SK-N-SH (cell line): ENCODE data around the gene DSCAML1. TPM values are rescaled to one million over a fixed set of nuclear protein-coding genes. Genes with fewer than 3 reads are reported as not detected.

Experiments used
- CTCF ChIA-PET: fragments of 300-600, 350-600 bp; formaldehyde crosslinking; extraction: SDS; loops from one replicate; lab custom pipeline; 2021; lab: Yijun Ruan, JAX
- POLR2A ChIA-PET: fragments of 350-600 bp; sonication (Branson Sonifier 250); formaldehyde crosslinking; extraction: SDS; loops from one replicate; lab custom pipeline; 2020; ENCODE audit warnings: antibody characterized with exemption, inconsistent platforms; lab: Yijun Ruan, JAX
- DNase-seq: peaks from one replicate; pipeline ENCODE4 v3.0.0; 2012
- H2AFZ ChIP-seq: fragments of 200-600 bp; sonication (generic); 2 replicates; pipeline ENCODE4 v1.8.1; 2016; ENCODE audit warnings: antibody characterized with exemption, mild to moderate bottlenecking, low read depth
- H3F3A ChIP-seq: fragments of 200-600 bp; sonication (generic); replicated peaks from 2 replicates; pipeline ENCODE3; 2016; ENCODE audit warnings: antibody characterized with exemption, mild to moderate bottlenecking; ENCODE audit not compliant: insufficient read depth
- H3K27ac ChIP-seq, 2 experiments: fragments of 200-500 bp in 1 of 2; fragments of 200-600 bp in 1 of 2; sonication (Bioruptor generic) in 1 of 2; sonication (generic), shearing (Covaris generic) in 1 of 2; 2 replicates each; pipeline versions ENCODE4 v1.5.1 to v1.6.1; 2014 to 2016; ENCODE audit warnings: low read depth in 2 of 2, inconsistent platforms in 1 of 2, low read length in 1 of 2, mild to moderate bottlenecking in 1 of 2, mixed read lengths in 1 of 2
- H3K27me3 ChIP-seq: fragments of 200-600 bp; sonication (generic), shearing (Covaris generic); 2 replicates; pipeline ENCODE4 v1.6.1; 2016; ENCODE audit warnings: mixed run types; ENCODE audit not compliant: insufficient read depth
- H3K36me3 ChIP-seq, 2 experiments: fragments of 200-500 bp in 1 of 2; fragments of 200-600 bp in 1 of 2; sonication (Bioruptor generic) in 1 of 2; sonication (generic) in 1 of 2; replicated peaks in 1 of 2; 2 replicates each; pipeline versions ENCODE3 to v1.5.1; 2014 to 2016; ENCODE audit warnings: low read length in 1 of 2, mild to moderate bottlenecking in 1 of 2; ENCODE audit not compliant: insufficient read depth in 2 of 2, control insufficient read depth in 1 of 2
- H3K4me1 ChIP-seq, 2 experiments: fragments of 200-500 bp in 1 of 2; fragments of 200-600 bp in 1 of 2; sonication (Bioruptor generic) in 1 of 2; sonication (generic), shearing (Covaris generic) in 1 of 2; 2 replicates each; pipeline versions ENCODE4 v1.5.1 to v1.6.1; 2014 to 2016; ENCODE audit warnings: low read depth in 1 of 2, low read length in 1 of 2, mixed run types in 1 of 2; ENCODE audit not compliant: insufficient read depth in 2 of 2, control insufficient read depth in 1 of 2
- H3K4me2 ChIP-seq: fragments of 200-600 bp; sonication (generic), shearing (Covaris generic); 2 replicates; pipeline ENCODE4 v1.6.1; 2017; ENCODE audit warnings: mixed run types
- H3K4me3 ChIP-seq, 2 experiments: fragments of 200-500 bp in 1 of 2; fragments of 200-600 bp in 1 of 2; sonication (Bioruptor generic) in 1 of 2; sonication (generic), shearing (Covaris generic) in 1 of 2; 2 replicates each; pipeline versions ENCODE4 v1.5.1 to v1.8.1; 2014 to 2016; ENCODE audit warnings: low read depth in 2 of 2, inconsistent platforms in 1 of 2, low read length in 1 of 2, mild to moderate bottlenecking in 1 of 2, mixed read lengths in 1 of 2, moderate library complexity in 1 of 2
- H3K79me2 ChIP-seq: fragments of 200-600 bp; sonication (generic); 2 replicates; pipeline ENCODE4 v1.8.1; 2017; ENCODE audit warnings: mild to moderate bottlenecking; ENCODE audit not compliant: insufficient read depth
- H3K9ac ChIP-seq: fragments of 200-600 bp; sonication (generic); 2 replicates; pipeline ENCODE4 v1.6.1; 2017; ENCODE audit warnings: mixed run types
- H3K9me2 ChIP-seq: fragments of 200-600 bp; sonication (generic); 2 replicates; pipeline ENCODE4 v1.6.1; 2017; ENCODE audit warnings: mixed run types
- H3K9me3 ChIP-seq: fragments of 200-600 bp; sonication (generic); 2 replicates; pipeline ENCODE4 v1.6.1; 2017; ENCODE audit warnings: mixed run types, mild to moderate bottlenecking, moderate library complexity
- H4K20me1 ChIP-seq: fragments of 200-600 bp; sonication (generic); 2 replicates; pipeline ENCODE4 v1.6.1; 2017; ENCODE audit warnings: mild to moderate bottlenecking, mixed run types; ENCODE audit not compliant: insufficient read depth
- EZH2phosphoT487 ChIP-seq: fragments of 200-600 bp; sonication (generic); IDR thresholded peaks from 2 replicates; pipeline ENCODE4 v1.6.1; 2017; ENCODE audit warnings: low read depth, mixed run types, mild to moderate bottlenecking, antibody characterized with exemption, moderate library complexity, borderline replicate concordance
- FOSL2 ChIP-seq: IDR thresholded peaks from 2 replicates; pipeline ENCODE4 v1.4.0; 2012; ENCODE audit warnings: low read depth, mild to moderate bottlenecking, moderate library complexity, borderline replicate concordance
- FOXJ3 ChIP-seq: sonication (generic); formaldehyde crosslinking; IDR thresholded peaks from 2 replicates; pipeline ENCODE4 v1.5.1; 2020; ENCODE audit warnings: mild to moderate bottlenecking, missing genetic modification reagents
- FOXM1 ChIP-seq: IDR thresholded peaks from 2 replicates; pipeline ENCODE4 v1.4.0; 2012; ENCODE audit warnings: low read depth, mild to moderate bottlenecking
- GABPA ChIP-seq: IDR thresholded peaks from 2 replicates; pipeline ENCODE4 v1.4.0; 2012; ENCODE audit warnings: low read depth, mild to moderate bottlenecking
- GATA2 ChIP-seq: sonication (generic); formaldehyde crosslinking; IDR thresholded peaks from 2 replicates; pipeline ENCODE4 v1.5.0; 2020; ENCODE audit warnings: mild to moderate bottlenecking, missing genetic modification reagents
- IRF3 ChIP-seq: fragments of 150-350 bp; IDR thresholded peaks from 2 replicates; pipeline ENCODE4 v1.6.1; 2016; ENCODE audit warnings: mild to moderate bottlenecking, low read depth, low read length
- MEF2A ChIP-seq: IDR thresholded peaks from 2 replicates; pipeline ENCODE4 v1.4.0; 2012; ENCODE audit warnings: low read depth, borderline replicate concordance
- MXI1 ChIP-seq: IDR thresholded peaks from 2 replicates; pipeline ENCODE4 v1.6.1; 2012; ENCODE audit warnings: mild to moderate bottlenecking, low read depth, low read length, improper control_type of control experiment
- NFIC ChIP-seq: IDR thresholded peaks from 2 replicates; pipeline ENCODE4 v1.4.0; 2012; ENCODE audit warnings: borderline replicate concordance
- NRF1 ChIP-seq: IDR thresholded peaks from 2 replicates; pipeline ENCODE4 v1.6.1; 2012; ENCODE audit warnings: low read depth, mild to moderate bottlenecking, low read length
- POLR2AphosphoS5 ChIP-seq: IDR thresholded peaks from 2 replicates; pipeline ENCODE4 v1.6.1; 2012; ENCODE audit warnings: low read depth, low read length
- RAD21 ChIP-seq: IDR thresholded peaks from 2 replicates; pipeline ENCODE4 v1.6.1; 2012; ENCODE audit warnings: mild to moderate bottlenecking, low read length
- RCOR1 ChIP-seq: fragments of 150-350 bp; IDR thresholded peaks from 2 replicates; pipeline ENCODE4 v1.6.1; 2017; ENCODE audit warnings: antibody characterized with exemption, low read length
- REST ChIP-seq: IDR thresholded peaks from 2 replicates; pipeline ENCODE4 v1.6.1; 2012; ENCODE audit warnings: mild to moderate bottlenecking, low read depth, low read length, moderate library complexity
- SMC3 ChIP-seq: IDR thresholded peaks from 2 replicates; pipeline ENCODE4 v1.6.1; 2012; ENCODE audit warnings: low read depth, low read length, improper control_type of control experiment
- TEAD4 ChIP-seq: IDR thresholded peaks from 2 replicates; pipeline ENCODE4 v1.4.0; 2012; ENCODE audit warnings: mild to moderate bottlenecking, borderline replicate concordance; ENCODE audit not compliant: insufficient read depth
- USF2 ChIP-seq: fragments of 150-350 bp; IDR thresholded peaks from 2 replicates; pipeline ENCODE4 v1.6.1; 2017; ENCODE audit warnings: antibody characterized with exemption, low read length, low read depth, borderline replicate concordance
- WGBS: methylation state at CpG from one replicate; pipeline ENCODE4 v1.1.6; 2017; ENCODE audit warnings: low lambda C conversion rate; 5-methylcytosine and 5-hydroxymethylcytosine counted together
- polyA plus RNA-seq, 3 experiments: library from polyadenylated mRNA; depleted of rRNA; stranded (reverse); fragments of >200 nt; gene quantifications; 2 replicates each; pipeline ENCODE4 v1.2.3, GENCODE V29; 2012
- TF ChIP-seq, protein P1 (sequence below): IDR thresholded peaks from 2 replicates; pipeline ENCODE4 v1.4.0; 2012; ENCODE audit warnings: low read depth, borderline replicate concordance
- TF ChIP-seq, protein P2 (sequence below): IDR thresholded peaks from 2 replicates; pipeline ENCODE4 v1.4.0; 2012; ENCODE audit warnings: low read depth, borderline replicate concordance

The DSCAML1 gene
- polyA plus RNA-seq, 1 of the 3 experiments (the other 2 are of a cell fraction): not detected

DNA sequence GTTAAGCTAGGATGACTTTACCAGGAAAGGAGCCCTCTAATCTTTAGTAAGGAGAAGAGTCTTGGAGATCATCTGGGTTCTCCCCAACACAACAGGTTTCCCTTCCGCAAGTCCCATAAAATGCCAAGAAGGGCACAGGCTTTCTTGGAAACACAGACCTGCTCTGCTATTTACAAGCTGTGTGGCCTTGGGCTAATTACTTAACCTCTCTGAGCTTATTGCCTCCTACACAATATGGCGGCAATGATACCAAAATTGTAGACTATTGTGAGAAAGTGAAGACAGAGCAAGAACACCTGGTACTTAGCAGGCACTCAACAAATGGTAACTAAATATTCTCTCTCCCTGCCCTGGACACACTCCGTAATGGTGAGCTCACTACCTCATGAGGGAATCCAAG lies 49.1 kb downstream of the DSCAML1 start:
- no peak for DNase-seq
- no peak overlapping the region for H3K9ac ChIP-seq
- H2AFZ ChIP-seq: no peak overlapping the region
- H3K4me1 ChIP-seq: peaks cover 0 to 18% of the 10 kb centered on the region in 2 experiments; a peak in 1 of 4 replicates
- POLR2A ChIA-PET: no interaction called here
- no peaks in the 10 kb centered on the region for H3F3A ChIP-seq
- no peak overlapping the region for H3K4me2 ChIP-seq
- no peaks in the 10 kb centered on the region; the same call in 1 of the 2 replicates for H3K27me3 ChIP-seq
- CTCF ChIA-PET: interaction anchor here (0.6 to 1.8 kb wide), 5 partner anchors 61 to 322 kb away, joined by 4 to 9 read pairs (median 7); no protein-coding TSS in a partner anchor
- WGBS: 77% methylated on average over 3 of the region's 3 CpGs
- H3K9me2 ChIP-seq: no peaks in the 10 kb centered on the region
- H3K4me3 ChIP-seq: no peak overlapping the region
- no peaks in the 10 kb centered on the region for H3K79me2 ChIP-seq
- TF ChIP-seq POLR2AphosphoS5: no peak
- TF ChIP-seq RCOR1: no peak
- TF ChIP-seq FOXJ3: no peak
- TF ChIP-seq MEF2A: no peak
- no peak for TF ChIP-seq RAD21
- no peak for TF ChIP-seq TEAD4
- TF ChIP-seq NFIC: no peak
- no peak for TF ChIP-seq FOSL2
- H3K36me3 ChIP-seq: no peaks in the 10 kb centered on the region
- H4K20me1 ChIP-seq: no peaks in the 10 kb centered on the region
- no peak overlapping the region for H3K27ac ChIP-seq
- H3K9me3 ChIP-seq: no peaks in the 10 kb centered on the region

GRCh38 chr11:117745346-117745745 lies 51.7 kb downstream of the DSCAML1 start:
- Histone ChIP-seq H3K9ac (no peak overlapping the region), H3K4me3 (no peak overlapping the region), H3K36me3 (no peaks in the 10 kb centered on the region), H3K79me2 (no peaks in the 10 kb centered on the region), H3K9me3 (no peaks in the 10 kb centered on the region), H3K27ac (no peak overlapping the region), H3F3A (no peaks in the 10 kb centered on the region), H3K27me3 (no peaks in the 10 kb centered on the region; the same call in 1 of the 2 replicates), H3K4me1 (peaks cover 0 to 15% of the 10 kb centered on the region in 2 experiments; a peak in 1 of 4 replicates), H2AFZ (no peak overlapping the region), H3K9me2 (no peaks in the 10 kb centered on the region), H3K4me2 (no peak overlapping the region), H4K20me1 (no peaks in the 10 kb centered on the region)
- POLR2A ChIA-PET: no interaction called here
- no peak for DNase-seq
- WGBS: 58% methylated on average over 6 of the region's 7 CpGs
- CTCF ChIA-PET: interaction anchor here (1.0 to 1.7 kb wide), 2 partner anchors 9 to 62 kb away, joined by 3 to 5 read pairs; no protein-coding TSS in a partner anchor
- no peak for TF ChIP-seq IRF3
- TF ChIP-seq, protein P1, sequence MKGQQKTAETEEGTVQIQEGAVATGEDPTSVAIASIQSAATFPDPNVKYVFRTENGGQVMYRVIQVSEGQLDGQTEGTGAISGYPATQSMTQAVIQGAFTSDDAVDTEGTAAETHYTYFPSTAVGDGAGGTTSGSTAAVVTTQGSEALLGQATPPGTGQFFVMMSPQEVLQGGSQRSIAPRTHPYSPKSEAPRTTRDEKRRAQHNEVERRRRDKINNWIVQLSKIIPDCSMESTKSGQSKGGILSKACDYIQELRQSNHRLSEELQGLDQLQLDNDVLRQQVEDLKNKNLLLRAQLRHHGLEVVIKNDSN: no peak
- no peak for TF ChIP-seq USF2
- no peak for TF ChIP-seq MXI1
- no peak for TF ChIP-seq SMC3
- TF ChIP-seq, protein P2, sequence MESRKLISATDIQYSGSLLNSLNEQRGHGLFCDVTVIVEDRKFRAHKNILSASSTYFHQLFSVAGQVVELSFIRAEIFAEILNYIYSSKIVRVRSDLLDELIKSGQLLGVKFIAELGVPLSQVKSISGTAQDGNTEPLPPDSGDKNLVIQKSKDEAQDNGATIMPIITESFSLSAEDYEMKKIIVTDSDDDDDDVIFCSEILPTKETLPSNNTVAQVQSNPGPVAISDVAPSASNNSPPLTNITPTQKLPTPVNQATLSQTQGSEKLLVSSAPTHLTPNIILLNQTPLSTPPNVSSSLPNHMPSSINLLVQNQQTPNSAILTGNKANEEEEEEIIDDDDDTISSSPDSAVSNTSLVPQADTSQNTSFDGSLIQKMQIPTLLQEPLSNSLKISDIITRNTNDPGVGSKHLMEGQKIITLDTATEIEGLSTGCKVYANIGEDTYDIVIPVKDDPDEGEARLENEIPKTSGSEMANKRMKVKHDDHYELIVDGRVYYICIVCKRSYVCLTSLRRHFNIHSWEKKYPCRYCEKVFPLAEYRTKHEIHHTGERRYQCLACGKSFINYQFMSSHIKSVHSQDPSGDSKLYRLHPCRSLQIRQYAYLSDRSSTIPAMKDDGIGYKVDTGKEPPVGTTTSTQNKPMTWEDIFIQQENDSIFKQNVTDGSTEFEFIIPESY: no peak
- no peak for TF ChIP-seq FOXM1
- no peak for TF ChIP-seq FOSL2
- TF ChIP-seq GATA2 (CRISPR knock-in tag): no peak
- no peak for TF ChIP-seq EZH2phosphoT487
- TF ChIP-seq NFIC: no peak
- TF ChIP-seq GABPA: no peak
- no peak for TF ChIP-seq REST
- no peak for TF ChIP-seq POLR2AphosphoS5
- no peak for TF ChIP-seq TEAD4
- TF ChIP-seq NRF1: no peak
- no peak for TF ChIP-seq RAD21
